ENCODE results near the gene TEKT2. TPM values are rescaled to one million over a fixed set of nuclear protein-coding genes. Genes with fewer than 3 reads are reported as not detected.

The TEKT2 gene, protein sequence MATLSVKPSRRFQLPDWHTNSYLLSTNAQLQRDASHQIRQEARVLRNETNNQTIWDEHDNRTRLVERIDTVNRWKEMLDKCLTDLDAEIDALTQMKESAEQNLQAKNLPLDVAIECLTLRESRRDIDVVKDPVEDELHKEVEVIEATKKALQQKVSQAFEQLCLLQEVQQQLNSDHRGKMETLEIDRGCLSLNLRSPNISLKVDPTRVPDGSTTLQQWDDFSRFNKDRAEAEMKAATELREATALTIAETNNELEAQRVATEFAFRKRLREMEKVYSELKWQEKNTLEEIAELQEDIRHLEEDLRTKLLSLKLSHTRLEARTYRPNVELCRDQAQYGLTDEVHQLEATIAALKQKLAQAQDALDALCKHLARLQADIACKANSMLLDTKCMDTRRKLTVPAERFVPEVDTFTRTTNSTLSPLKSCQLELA
- polyA plus RNA-seq (ENCODE audit: insufficient read length), result 13.3 TPM
- long read RNA-seq, donor 1, partial matches to known transcripts, result 0 of 1 reads
- long read RNA-seq, donor 1, other reads (novel, unspliced or antisense), result 0 of 1 reads
- long read RNA-seq, donor 2, partial matches to known transcripts, result 0 of 1 reads
- long read RNA-seq, donor 2, other reads (novel, unspliced or antisense), result 0 of 1 reads
- long read RNA-seq, donor 3, partial matches to known transcripts, result 0 of 2 reads
- long read RNA-seq, donor 3, other reads (novel, unspliced or antisense), result 0 of 2 reads
- long read RNA-seq, donor 4, result 0 reads
- long read RNA-seq, donor 5, transcript TEKT2-201 (10 exons, 1,509 nt), result major isoform, 5 of 5 reads
- long read RNA-seq, donor 5, partial matches to known transcripts, result 0 of 5 reads
- long read RNA-seq, donor 5, other reads (novel, unspliced or antisense), result 0 of 5 reads
- long read RNA-seq, donor 6, partial matches to known transcripts, result 0 of 1 reads
- long read RNA-seq, donor 6, other reads (novel, unspliced or antisense), result 0 of 1 reads
- long read RNA-seq, donor 7, partial matches to known transcripts, result 0 of 3 reads
- long read RNA-seq, donor 7, other reads (novel, unspliced or antisense), result 0 of 3 reads
- long read RNA-seq, donor 8, partial matches to known transcripts, result 0 of 1 reads
- long read RNA-seq, donor 8, other reads (novel, unspliced or antisense), result 0 of 1 reads

DNA sequence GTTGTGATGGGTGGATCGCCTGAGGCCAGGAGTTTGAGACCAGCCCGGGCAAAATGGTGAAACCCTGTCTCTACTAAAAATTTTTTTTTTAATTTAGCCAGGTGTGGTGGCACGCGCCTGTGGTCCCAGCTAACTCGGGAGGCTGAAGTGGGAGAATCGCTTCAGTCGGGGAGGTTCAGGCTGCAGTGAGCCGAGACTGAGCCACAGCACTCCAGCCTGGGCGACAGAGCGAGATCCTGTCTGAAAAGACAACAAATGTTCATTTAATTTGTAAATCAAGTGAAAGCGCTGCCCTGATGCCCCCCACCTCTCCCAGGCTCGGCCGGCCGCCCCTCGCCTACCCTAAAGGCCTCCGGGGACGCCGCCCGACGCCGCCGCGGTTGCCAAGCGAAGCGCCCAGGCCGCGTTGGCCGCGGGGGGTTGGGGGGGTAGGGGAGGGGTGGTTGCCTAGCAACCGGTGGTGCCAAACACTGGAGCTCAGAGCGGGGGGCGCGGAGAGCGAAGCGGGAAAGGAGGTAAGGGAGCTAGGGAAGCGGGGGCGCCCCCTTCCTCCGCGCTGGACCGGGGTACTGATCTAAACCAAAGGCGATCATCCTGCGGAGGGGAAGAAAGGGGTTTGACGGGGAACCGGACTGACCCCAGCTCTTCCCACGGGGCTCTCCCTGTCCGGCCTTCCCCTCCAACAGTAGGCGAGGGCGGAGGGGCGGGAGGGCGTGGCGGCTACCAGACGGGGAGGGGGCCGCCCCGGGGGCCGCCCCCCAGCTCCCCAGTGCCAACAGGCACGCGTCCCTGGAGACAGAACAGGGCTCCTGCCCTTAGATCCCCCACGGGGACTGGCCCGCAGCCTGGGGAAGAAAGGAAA is at the start of gene TEKT2:
TSS of gene TEKT2 (plus strand) at position 460 of the 862 bp plus-strand sequence. CDS start 828 bp downstream, outside the sequence.
- DNase-seq, result peak; percentile 86

DNA sequence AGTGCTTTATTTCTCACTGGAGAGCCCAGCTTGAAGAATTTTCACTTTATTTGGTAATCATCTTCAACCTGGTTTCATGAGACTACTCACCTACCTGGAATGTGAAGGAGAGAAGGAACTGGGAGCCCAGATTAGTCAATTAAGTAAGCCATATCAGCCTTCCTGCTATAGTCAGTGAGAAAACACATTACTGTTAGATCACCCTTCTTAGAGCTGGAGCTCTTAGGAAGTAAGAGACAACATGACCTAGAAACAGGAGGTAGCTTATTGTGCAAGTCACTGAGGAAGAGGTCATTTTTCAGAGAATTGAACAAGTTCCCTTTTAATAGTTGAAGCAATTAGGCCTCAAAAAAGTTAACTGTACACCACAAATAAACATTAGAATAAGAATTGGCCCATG is 49.2 kb upstream of the TEKT2 start:
- DNase-seq, result no peak

DNA sequence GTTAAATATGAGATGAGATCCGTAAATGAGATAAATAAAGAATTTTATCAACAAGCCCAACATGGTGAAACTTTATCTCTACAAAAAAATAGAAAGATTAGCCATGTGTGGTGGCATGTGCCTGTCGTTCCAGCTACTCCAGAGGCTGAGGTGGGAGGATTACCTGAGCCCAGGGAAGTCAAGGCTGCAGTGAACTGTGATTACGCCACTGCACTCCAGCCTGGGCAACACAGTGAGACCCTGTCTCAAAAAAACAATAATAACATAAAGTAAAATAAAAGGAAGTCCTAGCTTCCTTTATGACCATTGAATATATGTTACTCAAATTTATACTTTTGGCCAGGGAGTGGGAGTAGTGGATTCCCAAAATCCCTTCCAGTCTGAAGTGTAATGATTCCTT is 48.7 kb upstream of the TEKT2 start:
- DNase-seq, result no peak

DNA sequence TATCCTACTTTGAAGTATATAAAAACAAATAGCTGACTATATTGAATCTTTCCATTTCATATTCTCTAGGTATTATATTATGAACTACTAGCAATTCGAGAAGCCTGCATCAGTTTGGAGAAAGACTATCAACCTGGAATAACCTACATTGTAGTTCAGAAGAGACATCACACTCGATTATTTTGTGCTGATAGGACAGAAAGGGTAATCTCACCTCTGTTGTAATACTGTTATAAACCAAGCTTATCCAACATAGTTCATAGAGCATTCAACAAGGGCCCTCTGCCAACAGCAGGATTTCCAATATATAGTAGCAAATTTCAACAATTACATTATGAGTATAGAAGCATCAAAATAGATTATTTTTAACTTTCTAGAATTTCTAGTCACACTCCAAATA is 43.7 kb upstream of the TEKT2 start:
- DNase-seq, result no peak

DNA sequence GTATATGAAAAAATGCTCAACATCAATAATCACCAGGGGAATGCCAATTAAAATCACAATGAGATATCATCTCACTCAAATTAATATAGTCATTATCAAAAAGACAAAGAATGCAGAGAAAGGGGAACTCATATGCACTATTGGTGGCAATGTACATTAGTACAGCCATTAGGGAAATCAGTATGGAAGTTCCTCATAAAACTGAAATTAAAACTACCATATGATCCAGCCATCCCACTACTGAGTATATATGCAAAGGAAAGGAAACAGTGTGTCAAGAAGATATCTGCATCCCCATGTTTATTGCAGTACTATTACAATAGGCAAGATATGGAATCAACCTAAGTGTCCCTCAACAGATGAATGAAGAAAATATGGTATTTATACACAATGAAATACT is 32.1 kb upstream of the TEKT2 start:
- no peak for DNase-seq

DNA sequence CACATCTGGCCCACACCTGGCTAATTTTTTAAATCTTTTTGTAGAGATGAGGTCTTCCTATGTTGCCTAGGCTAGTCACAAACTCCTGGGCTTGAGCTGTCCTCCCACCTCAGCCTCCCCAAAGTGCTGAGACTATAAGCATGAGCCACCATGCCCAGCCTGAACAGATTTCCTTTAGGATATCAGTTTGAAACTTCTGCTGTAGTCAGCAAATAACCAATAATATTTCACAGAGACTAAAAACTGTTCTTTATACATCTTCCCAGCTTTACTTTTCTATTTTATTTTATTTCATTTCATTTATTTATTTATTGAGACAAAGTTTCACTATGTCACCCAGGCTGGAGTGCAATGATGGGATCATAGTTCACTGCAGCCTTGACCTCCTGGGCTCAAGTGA is 29.9 kb upstream of the TEKT2 start:
- no peak for DNase-seq

DNA sequence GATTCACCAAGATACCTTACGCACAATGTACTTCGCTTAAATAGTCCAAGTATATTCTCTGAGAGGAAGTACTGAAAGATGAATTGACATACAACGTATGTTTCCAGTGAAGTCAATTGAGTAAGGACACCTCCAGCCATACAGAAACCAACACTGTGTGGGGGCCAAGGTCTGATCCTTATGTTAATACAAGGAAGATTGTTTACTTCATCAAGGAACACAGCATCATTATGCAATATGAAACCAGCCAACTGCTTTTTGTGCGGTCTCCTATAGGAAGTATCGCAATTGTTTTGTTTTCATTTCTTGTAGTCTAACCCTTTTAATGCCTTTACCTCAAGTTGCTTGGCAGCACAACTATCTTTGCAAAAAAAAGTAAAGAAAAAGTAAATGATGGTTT is 28.2 kb upstream of the TEKT2 start:
- no peak for DNase-seq

DNA sequence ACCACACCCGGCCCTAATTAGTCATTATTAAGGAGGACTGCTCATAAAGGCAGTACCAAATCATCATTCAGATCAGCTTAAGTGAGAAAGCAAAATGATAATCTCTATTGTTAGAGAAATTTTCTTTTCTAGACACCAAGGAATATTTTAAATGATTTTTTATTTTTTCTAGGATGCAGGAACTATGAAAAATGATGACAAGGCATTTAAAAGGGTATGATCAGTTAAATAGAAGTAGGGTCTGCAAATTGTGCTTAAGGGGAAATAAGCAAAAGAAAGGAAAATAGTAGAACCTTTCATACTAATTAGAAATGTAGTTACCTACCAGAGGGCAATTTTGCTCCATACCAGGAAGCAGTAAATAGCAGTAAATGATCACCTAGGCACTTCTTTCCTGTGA is 21.6 kb upstream of the TEKT2 start:
- no peak for DNase-seq

DNA sequence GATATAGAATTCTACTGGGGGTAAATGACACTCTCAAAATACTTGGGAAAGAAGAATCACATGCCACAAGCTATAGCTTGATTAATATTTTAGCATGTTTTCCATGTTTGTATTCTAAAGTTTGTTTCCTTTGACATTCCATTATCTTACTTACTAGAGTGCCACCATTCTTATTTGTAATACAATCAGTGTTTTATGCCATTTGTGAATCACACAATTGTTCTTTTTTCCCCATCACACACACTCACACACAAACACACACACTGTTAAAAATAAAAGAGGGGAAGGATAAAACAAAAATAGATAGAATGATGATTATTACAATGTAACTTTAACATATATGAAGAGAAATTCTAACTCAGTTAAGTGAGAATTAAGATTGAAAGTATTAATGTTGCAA is 16.0 kb upstream of the TEKT2 start:
- DNase-seq, result no peak

DNA sequence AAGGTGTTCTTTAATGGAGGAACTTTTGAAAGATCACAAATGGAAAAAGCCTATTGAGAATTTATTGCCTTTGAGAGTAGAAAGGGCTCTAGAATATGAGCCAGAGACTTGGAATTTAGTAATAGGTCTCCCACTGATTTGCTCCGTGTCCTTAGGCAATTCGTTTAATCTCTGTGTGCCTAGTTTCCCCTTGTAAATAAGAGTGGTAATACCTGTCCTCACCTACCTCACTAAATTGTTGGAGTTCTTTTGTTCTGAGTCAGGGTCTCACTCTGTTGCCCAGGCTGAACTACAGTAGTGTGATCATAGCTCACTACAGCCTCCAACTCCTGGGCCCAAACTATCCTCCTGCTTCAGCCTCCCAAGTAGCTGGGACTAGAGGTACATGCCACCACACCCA is 15.0 kb upstream of the TEKT2 start:
- DNase-seq, result no peak

DNA sequence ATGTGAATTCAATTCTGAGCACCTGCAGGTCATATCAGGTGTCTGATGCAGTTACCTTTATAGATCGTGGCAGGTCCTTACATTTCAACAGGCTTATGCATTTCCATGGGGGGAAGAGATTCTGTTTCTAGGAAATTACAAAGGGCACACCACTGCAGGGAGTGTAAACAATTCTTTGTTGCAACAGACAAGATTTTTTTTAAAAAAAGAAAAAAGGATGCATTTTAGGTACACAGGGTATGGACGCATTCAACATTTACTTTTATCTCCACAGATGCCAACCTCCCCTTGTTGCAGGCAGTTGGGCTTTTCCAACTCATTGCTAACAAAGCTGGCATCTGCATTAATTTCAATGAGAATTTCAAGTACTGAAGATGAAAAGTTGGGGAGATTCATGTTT is 13.5 kb upstream of the TEKT2 start:
- DNase-seq, result no peak

DNA sequence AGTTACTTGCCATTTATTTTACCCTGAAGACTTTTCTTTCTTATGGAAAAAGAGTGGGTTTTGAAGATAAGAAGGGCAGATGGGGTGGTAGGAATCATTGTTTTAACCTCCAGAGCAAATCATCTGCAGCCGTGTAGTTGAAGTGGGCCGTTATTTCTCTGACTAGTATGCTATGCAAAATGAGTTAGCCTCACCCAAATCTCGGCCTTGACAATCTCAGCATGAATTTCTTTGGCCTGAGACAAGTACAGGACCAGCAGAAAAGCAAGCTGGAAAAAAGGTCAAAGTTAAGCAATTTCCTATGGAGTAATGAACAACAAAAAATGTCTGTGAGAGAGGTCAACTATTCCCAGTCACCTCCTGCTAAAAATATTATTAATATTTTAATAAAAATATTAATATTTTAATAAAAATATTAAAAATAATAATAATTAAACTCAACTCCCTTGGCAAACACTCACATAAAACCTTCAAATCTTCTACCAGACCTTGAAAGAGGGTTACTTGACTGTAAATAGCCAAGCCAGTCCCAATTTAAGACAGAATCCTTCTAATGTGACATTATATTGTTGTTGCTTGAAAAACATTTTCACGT is 6.8 kb upstream of the TEKT2 start:
- DNase-seq, result no peak

DNA sequence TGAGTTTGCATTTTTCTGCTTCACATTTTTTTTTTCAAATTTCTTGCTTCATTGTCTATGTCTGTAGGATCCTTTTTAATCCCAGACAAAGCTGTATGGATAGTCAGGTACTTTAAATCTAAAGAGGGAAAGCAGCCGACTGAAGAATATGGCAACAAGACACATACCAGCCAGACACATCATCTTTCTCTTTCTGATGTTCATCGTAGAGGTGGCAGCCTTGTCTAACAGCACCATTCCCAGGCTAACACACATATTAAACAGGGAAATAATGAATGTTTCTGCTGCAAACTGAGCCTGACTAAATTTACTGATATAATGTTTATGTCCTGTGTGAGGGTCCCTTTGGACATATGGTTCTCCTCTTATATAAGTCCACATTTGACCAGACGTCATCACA is 3.7 kb upstream of the TEKT2 start:
- no peak for DNase-seq

DNA sequence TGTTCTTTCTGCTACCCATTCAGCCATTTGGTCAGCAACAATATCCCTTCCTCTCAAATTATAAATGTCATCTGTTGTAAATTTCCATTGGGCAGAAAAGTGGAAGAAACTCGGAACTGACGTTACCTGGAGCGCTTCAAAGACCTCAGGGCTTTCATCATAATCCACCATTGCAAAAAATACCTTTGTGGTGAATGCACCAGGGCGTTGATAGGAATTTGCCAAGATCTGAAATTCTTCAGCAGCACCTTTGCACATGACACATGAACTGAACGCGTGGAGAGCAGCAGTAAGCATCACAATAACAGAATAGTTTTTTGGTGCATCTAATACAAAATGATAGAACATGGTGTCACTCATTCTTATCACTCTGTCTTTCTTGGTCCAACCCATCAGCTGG is 3.1 kb upstream of the TEKT2 start:
- no peak for DNase-seq

DNA sequence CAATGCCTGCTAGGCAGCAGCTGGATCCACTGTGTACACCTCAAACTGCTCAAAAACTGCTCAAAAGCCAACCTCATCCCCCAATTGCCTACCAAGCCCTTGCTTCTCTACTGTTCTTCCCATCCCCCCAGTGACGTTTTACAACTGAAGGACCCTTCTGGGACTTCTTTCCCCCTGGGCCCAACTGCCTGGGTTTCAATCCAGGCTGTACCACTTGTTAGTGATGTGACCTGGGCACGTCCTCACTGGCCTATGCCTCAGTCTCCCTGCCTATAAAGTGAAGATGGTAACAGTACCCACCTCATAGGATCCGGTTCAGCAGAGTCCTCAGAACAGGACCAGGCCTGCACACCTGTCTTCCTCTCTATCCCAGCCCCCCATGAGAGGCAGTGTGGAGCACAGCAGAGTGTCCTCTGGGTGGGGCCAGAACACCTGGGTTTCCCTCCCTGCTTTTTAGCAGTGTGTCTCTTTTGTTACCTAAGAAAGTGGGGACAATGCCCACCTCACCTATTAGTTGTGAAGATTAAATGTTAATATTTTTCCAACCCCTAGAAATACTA is 1.9 kb upstream of the TEKT2 start:
- no peak for DNase-seq

DNA sequence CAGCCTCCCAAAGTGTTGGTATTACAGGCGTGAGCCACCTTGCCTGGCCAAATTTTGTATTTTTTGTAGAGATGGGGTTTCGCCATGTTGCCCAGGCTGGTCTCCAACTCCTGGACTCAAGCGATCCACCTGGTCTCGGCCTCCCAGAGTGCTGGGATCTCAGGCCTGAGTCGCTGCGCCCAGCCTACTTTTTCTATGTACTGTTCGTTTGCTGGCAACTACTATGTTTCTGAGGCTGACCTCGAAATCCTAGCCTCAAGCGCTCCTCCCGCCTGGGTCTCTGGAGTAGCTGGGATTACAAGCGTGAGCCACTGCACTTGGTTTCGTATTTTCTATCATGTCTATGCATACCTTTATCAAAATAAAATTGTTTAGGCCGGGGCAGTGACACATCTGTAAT is 675 bp upstream of the TEKT2 start:
- DNase-seq, result no peak

DNA sequence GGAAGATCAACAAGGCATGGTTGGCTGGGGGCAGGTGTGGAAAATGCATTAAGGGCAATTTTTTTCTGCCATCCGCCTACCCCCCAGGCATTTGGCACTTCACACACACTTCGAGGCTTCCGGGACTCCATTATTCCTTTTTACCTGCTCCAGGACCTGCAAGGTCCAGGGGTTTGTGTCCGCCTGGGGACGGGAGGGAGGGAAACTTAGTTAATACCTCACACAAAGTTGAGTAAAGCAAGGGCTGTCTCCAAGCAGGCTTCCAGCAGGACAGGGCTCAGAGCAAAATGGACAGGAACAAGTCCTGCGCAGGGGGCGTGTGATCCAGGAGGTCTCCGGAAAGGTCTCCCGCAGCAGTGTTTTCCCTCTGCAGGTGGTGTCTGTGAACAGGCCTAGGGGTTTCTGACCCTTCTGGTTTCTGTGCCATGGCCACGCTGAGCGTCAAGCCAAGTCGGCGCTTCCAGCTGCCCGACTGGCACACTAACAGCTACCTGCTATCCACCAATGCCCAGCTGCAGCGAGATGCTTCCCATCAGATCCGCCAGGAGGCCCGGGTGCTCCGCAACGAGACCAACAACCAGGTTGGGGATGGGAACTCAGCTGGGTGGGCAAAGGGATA is 712 bp downstream of the TEKT2 start:
- peak; percentile 30 for DNase-seq

DNA sequence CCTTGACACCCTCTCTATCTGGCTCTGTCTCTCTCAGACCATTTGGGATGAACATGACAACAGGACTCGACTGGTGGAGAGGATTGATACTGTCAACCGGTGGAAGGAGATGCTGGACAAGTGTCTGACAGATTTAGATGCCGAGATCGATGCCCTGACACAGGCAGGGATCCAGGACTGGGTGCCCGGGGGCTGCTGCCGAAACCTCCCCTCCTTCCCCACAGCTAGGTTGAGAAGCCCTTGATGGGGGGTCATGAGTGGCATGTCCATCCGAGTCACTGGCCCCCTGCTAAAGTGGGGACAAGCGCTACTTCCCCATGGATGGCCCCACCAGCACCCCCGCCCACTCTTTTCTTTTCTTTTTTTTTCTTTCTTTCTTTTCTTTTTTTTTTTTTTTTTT is 1.2 kb downstream of the TEKT2 start:
- no peak for DNase-seq

DNA sequence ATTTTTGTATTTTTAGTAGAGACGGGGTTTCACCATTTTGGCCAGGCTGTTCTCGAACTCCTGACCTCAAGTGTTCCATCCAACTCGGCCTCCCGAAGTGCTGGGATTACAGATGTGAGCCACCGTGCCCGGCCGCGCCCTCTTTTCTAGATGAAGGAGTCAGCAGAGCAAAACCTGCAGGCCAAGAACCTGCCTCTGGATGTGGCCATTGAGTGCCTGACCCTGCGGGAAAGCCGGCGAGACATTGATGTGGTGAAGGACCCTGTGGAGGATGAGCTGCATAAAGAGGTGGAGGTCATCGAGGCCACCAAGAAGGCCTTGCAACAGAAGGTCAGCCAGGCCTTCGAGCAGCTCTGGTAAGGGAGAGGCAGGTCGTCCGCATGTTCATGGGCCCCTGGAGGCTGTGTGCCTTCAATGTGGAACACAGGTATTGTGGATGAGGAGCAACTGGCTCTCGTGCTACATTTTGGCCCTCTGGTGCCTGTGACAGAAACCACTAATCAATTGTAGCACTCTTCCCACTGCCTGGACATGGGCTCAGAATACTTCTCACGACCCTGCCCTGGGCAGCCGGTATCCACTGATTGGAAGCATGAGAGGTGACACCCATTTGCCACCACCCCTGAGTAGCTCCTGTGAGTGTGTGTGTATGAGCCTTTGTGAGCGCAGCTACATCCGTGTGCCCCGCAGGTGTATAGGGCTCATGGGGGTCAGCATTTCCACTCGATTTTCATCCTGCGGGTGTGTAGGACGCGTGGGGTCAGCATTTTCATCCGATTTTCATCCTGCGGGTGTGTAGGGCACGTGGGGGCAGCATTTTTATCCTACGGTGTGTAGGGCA is 2.0 kb downstream of the TEKT2 start:
- DNase-seq, result no peak
